Trophoblast cell (in vitro differentiated cells and primary cell): ENCODE results near the gene TACR2.

ENCODE experiments used
- DNase-seq, 2 donors: peaks; one replicate each; pipeline ENCODE4 v3.0.0-alpha.2; 2016
- H2AFZ ChIP-seq: 2 replicates; pipeline ENCODE4 v1.6.1; 2013; ENCODE audit warnings: low read length, moderate library complexity, mild to moderate bottlenecking; ENCODE audit not compliant: insufficient read depth, poor library complexity
- H2AK5ac ChIP-seq: 2 replicates; pipeline ENCODE4 v1.6.1; 2013; ENCODE audit warnings: mild to moderate bottlenecking, low read length
- H2BK120ac ChIP-seq: 2 replicates; pipeline ENCODE4 v1.6.1; 2013; ENCODE audit warnings: low read length, mild to moderate bottlenecking, moderate library complexity; ENCODE audit not compliant: insufficient read depth, poor library complexity
- H2BK12ac ChIP-seq: 2 replicates; pipeline ENCODE4 v1.6.1; 2013; ENCODE audit warnings: mild to moderate bottlenecking, low read length, moderate library complexity
- H2BK5ac ChIP-seq: 2 replicates; pipeline ENCODE4 v1.6.1; 2013; ENCODE audit warnings: low read length, low read depth, moderate library complexity, mild to moderate bottlenecking; ENCODE audit not compliant: poor library complexity
- H3K14ac ChIP-seq: 2 replicates; pipeline ENCODE4 v1.6.1; 2013; ENCODE audit warnings: mild to moderate bottlenecking, low read length
- H3K18ac ChIP-seq: 2 replicates; pipeline ENCODE4 v1.6.1; 2013; ENCODE audit warnings: mild to moderate bottlenecking, low read length
- H3K23ac ChIP-seq: 2 replicates; pipeline ENCODE4 v1.6.1; 2013; ENCODE audit warnings: low read length
- H3K27ac ChIP-seq: 2 replicates; pipeline ENCODE4 v1.5.1; 2013; ENCODE audit warnings: low read depth, mild to moderate bottlenecking, inconsistent platforms, low read length, moderate library complexity
- H3K27me3 ChIP-seq: 2 replicates; pipeline ENCODE4 v1.6.1; 2013; ENCODE audit warnings: inconsistent platforms, mild to moderate bottlenecking, low read length, moderate library complexity; ENCODE audit not compliant: insufficient read depth
- H3K36me3 ChIP-seq, 2 experiments: 1 replicate in 1 of 2; 2 replicates in 1 of 2; pipeline ENCODE4 v1.6.1; 2013; ENCODE audit warnings: low read length in 2 of 2, mild to moderate bottlenecking in 2 of 2, moderate library complexity in 1 of 2; ENCODE audit not compliant: insufficient read depth in 2 of 2, control insufficient read depth in 1 of 2
- H3K4ac ChIP-seq: 2 replicates; pipeline ENCODE4 v1.6.1; 2013; ENCODE audit warnings: low read depth, mild to moderate bottlenecking, low read length, moderate library complexity
- H3K4me1 ChIP-seq, 2 experiments: 1 replicate in 1 of 2; 2 replicates in 1 of 2; pipeline ENCODE4 v1.6.1; 2013; ENCODE audit warnings: low read length in 2 of 2, mild to moderate bottlenecking in 2 of 2, moderate library complexity in 1 of 2; ENCODE audit not compliant: insufficient read depth in 2 of 2, control insufficient read depth in 1 of 2
- H3K4me2 ChIP-seq: 2 replicates; pipeline ENCODE4 v1.6.1; 2013; ENCODE audit warnings: inconsistent platforms, mild to moderate bottlenecking, low read length, moderate library complexity
- H3K4me3 ChIP-seq: 2 replicates; pipeline ENCODE4 v1.5.1; 2013; ENCODE audit warnings: mild to moderate bottlenecking, low read depth, low read length, inconsistent platforms
- H3K79me1 ChIP-seq: one replicate; pipeline ENCODE4 v1.6.1; 2013; ENCODE audit warnings: low read length
- H3K79me2 ChIP-seq: 2 replicates; pipeline ENCODE4 v1.6.1; 2013; ENCODE audit warnings: low read length, mild to moderate bottlenecking; ENCODE audit not compliant: control insufficient read depth, insufficient read depth, poor library complexity
- H3K9ac ChIP-seq: 2 replicates; pipeline ENCODE4 v1.6.1; 2013; ENCODE audit warnings: mild to moderate bottlenecking, low read length
- H3K9me3 ChIP-seq: 2 replicates; pipeline ENCODE4 v1.6.1; 2013; ENCODE audit warnings: low read depth, mild to moderate bottlenecking, control low read depth, inconsistent platforms, low read length; ENCODE audit not compliant: insufficient read depth
- H4K12ac ChIP-seq: 2 replicates; pipeline ENCODE4 v1.6.1; 2013; ENCODE audit warnings: low read depth, mild to moderate bottlenecking, low read length, moderate library complexity
- H4K8ac ChIP-seq: 2 replicates; pipeline ENCODE4 v1.6.1; 2013; ENCODE audit warnings: low read depth, mild to moderate bottlenecking, low read length, moderate library complexity
- H4K91ac ChIP-seq: one replicate; pipeline ENCODE4 v1.6.1; 2013; ENCODE audit warnings: low read depth, mild to moderate bottlenecking, low read length, moderate library complexity
- WGBS: extraction: QIAGEN DNeasy Blood & Tissue Kit; methylation state at CpG from one replicate; pipeline ENCODE4 v1.1.7; 2013; ENCODE audit warnings: missing lambda C conversion rate; ENCODE audit not compliant: insufficient read length, insufficient coverage; ENCODE audit errors: extremely low coverage; 5-methylcytosine and 5-hydroxymethylcytosine counted together

TACR2 gene

DNA sequence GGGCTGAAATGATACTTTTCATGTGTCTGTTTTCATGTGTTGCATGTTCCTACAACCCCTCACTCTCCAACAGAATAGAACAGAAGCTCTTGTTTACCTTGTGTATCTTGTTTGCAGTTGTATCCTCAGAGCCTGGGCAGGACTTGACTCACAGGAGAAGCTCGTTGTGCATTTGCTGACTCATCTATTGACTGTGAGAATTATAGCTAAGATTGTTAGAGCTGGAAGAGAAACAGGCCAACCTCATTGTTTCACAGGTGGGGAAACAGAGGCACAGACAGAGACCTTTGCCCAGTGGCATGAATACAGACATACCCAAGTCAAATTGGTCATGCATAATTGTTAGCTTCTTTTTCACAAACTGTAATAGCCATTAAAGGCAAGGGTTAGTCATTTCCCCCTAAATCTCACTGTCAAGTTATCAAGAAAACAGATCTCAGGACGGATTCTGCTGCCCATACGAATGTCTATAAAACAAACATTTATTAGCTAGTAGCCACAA lies 30.0 kb upstream of the TACR2 start:
- peak overlapping the region; percentile 1 for H4K91ac ChIP-seq
- no peak overlapping the region for H3K14ac ChIP-seq
- H2BK12ac ChIP-seq: peak overlapping the region; percentile 56
- peak overlapping the region; percentile 47 for H2BK120ac ChIP-seq
- H2BK5ac ChIP-seq: peak overlapping the region; percentile 50
- no peak overlapping the region for H3K4me3 ChIP-seq
- H3K9ac ChIP-seq: no peak overlapping the region
- H3K36me3 ChIP-seq: no peaks in the 10 kb centered on the region
- peaks cover 2% of the 10 kb centered on the region for H3K9me3 ChIP-seq
- DNase-seq: peak; percentile 35 to 73
- H3K27ac ChIP-seq: peak overlapping the region; percentile 81
- no CpG with 5 or more reads among the region's 3 CpGs for WGBS
- H2AFZ ChIP-seq: no peak overlapping the region
- no peak overlapping the region for H3K23ac ChIP-seq
- H3K79me1 ChIP-seq: peaks cover 20% of the 10 kb centered on the region
- no peaks in the 10 kb centered on the region for H3K79me2 ChIP-seq
- no peak overlapping the region for H4K12ac ChIP-seq
- no peaks in the 10 kb centered on the region for H3K27me3 ChIP-seq
- no peak overlapping the region for H3K4ac ChIP-seq
- no peak overlapping the region for H3K4me2 ChIP-seq
- no peak overlapping the region for H2AK5ac ChIP-seq
- H3K18ac ChIP-seq: no peak overlapping the region
- peaks cover 25 to 43% of the 10 kb centered on the region in 2 experiments for H3K4me1 ChIP-seq
- no peak overlapping the region for H4K8ac ChIP-seq

DNA sequence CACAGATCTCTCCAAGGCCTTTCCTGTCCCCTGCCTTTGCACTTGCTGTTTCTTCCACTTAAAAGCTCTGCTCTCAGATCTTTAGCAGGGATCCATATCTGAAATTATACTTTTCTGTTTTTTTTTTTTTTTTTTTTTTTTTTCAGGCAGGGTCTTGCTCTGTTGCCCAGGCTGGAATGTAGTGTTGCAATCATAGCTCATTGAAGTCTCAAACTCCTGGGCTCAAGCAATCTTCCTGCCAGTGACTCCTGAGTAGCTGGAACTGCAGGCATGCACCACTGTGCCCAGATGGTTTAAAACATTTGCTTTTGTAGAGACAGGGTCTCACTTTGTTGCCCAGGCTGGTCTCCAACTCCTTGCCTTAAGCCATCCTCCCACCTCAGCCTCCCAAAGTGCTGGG lies 29.5 kb upstream of the TACR2 start:
- Histone ChIP-seq H3K27ac (peak overlapping the region; percentile 81), H2BK120ac (peak overlapping the region; percentile 47), H3K14ac (no peak overlapping the region), H2BK5ac (peak overlapping the region; percentile 50), H4K91ac (peak overlapping the region; percentile 19), H3K36me3 (no peaks in the 10 kb centered on the region), H2AK5ac (no peak overlapping the region), H4K12ac (no peak overlapping the region), H3K18ac (no peak overlapping the region), H3K9ac (no peak overlapping the region), H2AFZ (no peak overlapping the region), H3K4me3 (no peak overlapping the region), H3K4me2 (no peak overlapping the region), H2BK12ac (peak overlapping the region; percentile 56), H3K4me1 (peaks cover 25 to 42% of the 10 kb centered on the region in 2 experiments), H3K9me3 (peaks cover 2% of the 10 kb centered on the region), H3K79me1 (peaks cover 16% of the 10 kb centered on the region), H3K79me2 (no peaks in the 10 kb centered on the region), H3K27me3 (no peaks in the 10 kb centered on the region), H4K8ac (no peak overlapping the region), H3K23ac (no peak overlapping the region), H3K4ac (no peak overlapping the region)
- DNase-seq: peak in 1 of 2 donors; percentile 39

DNA sequence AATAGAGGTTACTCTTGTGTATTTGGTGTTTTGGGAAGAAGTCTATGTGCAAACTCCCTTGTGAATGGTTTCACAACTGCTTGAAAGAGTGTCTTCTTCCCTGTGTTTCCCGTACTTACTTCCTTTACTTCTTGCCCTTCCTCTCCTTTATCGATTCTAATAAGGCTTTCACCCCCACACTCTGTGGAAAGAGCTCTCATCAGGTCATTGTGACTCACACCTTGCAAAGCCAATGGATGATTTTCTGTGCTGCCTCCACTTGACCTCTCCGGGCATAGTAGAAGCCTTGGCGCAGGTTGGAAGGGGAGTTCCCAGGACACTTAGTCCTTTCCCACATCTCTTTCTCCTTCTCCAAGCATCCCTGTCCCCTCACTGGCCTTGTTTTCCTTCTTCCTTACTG lies 28.3 kb upstream of the TACR2 start:
- H4K8ac ChIP-seq: no peak overlapping the region
- no peak overlapping the region for H3K9ac ChIP-seq
- H3K14ac ChIP-seq: no peak overlapping the region
- H3K18ac ChIP-seq: no peak overlapping the region
- H4K12ac ChIP-seq: no peak overlapping the region
- no CpG with 5 or more reads among the region's 4 CpGs for WGBS
- no peak overlapping the region for H3K4me3 ChIP-seq
- no peak overlapping the region for H3K27ac ChIP-seq
- no peak overlapping the region for H2AFZ ChIP-seq
- H3K4ac ChIP-seq: no peak overlapping the region
- peak overlapping the region; percentile 71 for H2BK12ac ChIP-seq
- H3K23ac ChIP-seq: no peak overlapping the region
- peaks cover 15 to 33% of the 10 kb centered on the region in 2 experiments for H3K4me1 ChIP-seq
- DNase-seq: no peak
- no peaks in the 10 kb centered on the region for H3K79me2 ChIP-seq
- no peak overlapping the region for H3K4me2 ChIP-seq
- H2BK5ac ChIP-seq: no peak overlapping the region
- H2BK120ac ChIP-seq: peak overlapping the region; percentile 60
- H3K79me1 ChIP-seq: peaks cover 16% of the 10 kb centered on the region
- H4K91ac ChIP-seq: peak overlapping the region; percentile 16
- no peak overlapping the region for H2AK5ac ChIP-seq
- H3K9me3 ChIP-seq: peaks cover 2% of the 10 kb centered on the region
- no peaks in the 10 kb centered on the region for H3K36me3 ChIP-seq
- no peaks in the 10 kb centered on the region for H3K27me3 ChIP-seq

DNA sequence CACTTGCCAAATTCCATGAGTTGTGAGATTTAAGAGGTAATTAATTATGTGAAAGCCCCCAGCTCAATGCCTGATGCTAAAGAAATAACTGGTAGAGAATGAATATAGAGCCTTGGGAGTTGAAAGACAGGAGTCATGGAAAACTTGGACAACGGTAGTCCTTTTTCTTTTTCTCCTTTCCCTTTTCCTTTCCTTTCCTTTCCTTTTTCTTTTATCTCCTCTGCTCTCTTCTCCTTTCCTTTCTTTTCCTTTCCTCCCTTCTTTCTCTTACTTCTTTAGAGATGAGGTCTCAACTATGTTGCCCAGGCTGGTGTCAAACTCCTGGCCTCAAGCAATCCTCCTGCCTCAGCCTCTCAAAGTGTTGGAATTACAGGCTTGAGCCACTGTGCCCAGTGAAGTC lies 26.6 kb upstream of the TACR2 start:
- Histone ChIP-seq H3K4me2 (no peak overlapping the region), H2BK5ac (no peak overlapping the region), H2BK12ac (no peak overlapping the region), H3K14ac (no peak overlapping the region), H3K36me3 (no peaks in the 10 kb centered on the region), H4K12ac (no peak overlapping the region), H3K9me3 (peaks cover 2% of the 10 kb centered on the region), H3K27ac (no peak overlapping the region), H3K4me3 (no peak overlapping the region), H3K4ac (no peak overlapping the region), H3K79me1 (peaks cover 14% of the 10 kb centered on the region), H3K9ac (no peak overlapping the region), H3K18ac (no peak overlapping the region), H3K27me3 (no peaks in the 10 kb centered on the region), H3K23ac (no peak overlapping the region), H3K79me2 (no peaks in the 10 kb centered on the region), H2BK120ac (no peak overlapping the region), H4K91ac (no peak overlapping the region), H3K4me1 (peaks cover 23 to 38% of the 10 kb centered on the region in 2 experiments), H2AK5ac (no peak overlapping the region), H4K8ac (no peak overlapping the region), H2AFZ (no peak overlapping the region)
- WGBS: no CpG with 5 or more reads among the region's 1 CpG
- no peak for DNase-seq
